ENCODE results near the gene CHST9. TPM values are rescaled to one million over a fixed set of nuclear protein-coding genes. Genes with fewer than 3 reads are reported as not detected.

The CHST9 gene
- polyA plus RNA-seq, 3 donors = not detected

DNA sequence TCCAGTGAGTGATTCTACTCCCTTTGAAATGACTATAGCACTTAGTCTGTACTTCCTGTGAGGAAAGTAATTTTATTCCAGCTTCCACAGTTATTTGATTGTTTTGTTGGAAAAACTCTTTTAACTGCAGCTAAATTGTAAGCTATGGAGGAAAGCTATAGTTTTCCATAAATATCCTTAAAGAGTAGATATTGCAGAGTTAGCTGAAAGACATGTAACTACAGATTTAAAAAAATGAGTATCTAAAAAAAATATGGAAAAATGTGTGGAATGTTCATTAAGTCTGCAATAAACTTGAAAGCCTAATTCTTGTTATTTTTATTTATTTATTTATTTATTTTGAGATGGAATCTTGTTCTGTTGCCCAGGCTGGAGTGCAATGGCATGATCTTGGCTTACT, 262.8 kb downstream of the CHST9 start:
- no peaks in the 10 kb centered on the region for H3K36me3 ChIP-seq (replicated peaks in 1 of 2; ENCODE audit: control insufficient read depth in 1 of 2, insufficient read depth in 2 of 2, low read length in 2 of 2)
- no peak overlapping the region for H3K27ac Mint-ChIP-seq
- intact Hi-C loops (cut with micrococcal nuclease) = no loop called here

DNA sequence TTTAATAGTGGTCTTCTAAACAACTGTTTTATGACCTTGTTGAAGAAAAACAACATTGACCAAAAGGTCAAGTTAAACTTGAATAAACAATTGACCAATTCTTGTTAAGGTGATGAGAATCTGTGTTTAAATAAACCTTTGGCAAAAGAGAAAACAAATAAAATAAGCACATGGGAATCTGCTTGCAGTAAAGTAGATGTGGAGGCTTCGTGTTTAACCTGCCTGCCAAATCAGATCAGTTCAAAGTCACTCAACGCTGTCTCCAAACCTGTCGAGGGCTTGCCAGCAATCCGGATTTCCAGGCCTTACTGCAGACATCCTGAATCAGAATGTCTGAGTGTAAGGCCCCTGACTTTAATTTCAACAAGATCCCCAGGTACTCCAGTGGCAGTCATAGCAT, 264.5 kb downstream of the CHST9 start:
- Histone ChIP-seq H3K4me3 (replicated peaks in 1 of 3; ENCODE audit: low read depth in 2 of 3, low read length in 3 of 3) (no peak overlapping the region), H3K27me3 (ENCODE audit: control insufficient read depth in 2 of 2, insufficient read depth in 2 of 2, low read length in 2 of 2) (peaks cover 1 to 2% of the 10 kb centered on the region in 2 donors), H2AFZ (ENCODE audit: insufficient read depth, low read depth, low read length, poor library complexity, severe bottlenecking) (no peak overlapping the region), H3K4me2 (replicated peaks; ENCODE audit: extremely low read depth, low read length, poor library complexity, severe bottlenecking) (no peak overlapping the region), H3K9me3 (replicated peaks in 1 of 2; ENCODE audit: control insufficient read depth in 1 of 2, insufficient read depth in 1 of 2, low read length in 2 of 2) (no peaks in the 10 kb centered on the region), H3K4me1 (ENCODE audit: control insufficient read depth in 1 of 2, insufficient read depth in 2 of 2, low read length in 2 of 2) (no peaks in the 10 kb centered on the region), H3K9ac (ENCODE audit: insufficient read depth, low read length, poor library complexity, severe bottlenecking) (no peak overlapping the region), H4K20me1 (ENCODE audit: insufficient read depth, low read length) (no peaks in the 10 kb centered on the region), H3K27ac (ENCODE audit: low read depth in 1 of 2, low read length in 2 of 2) (no peak overlapping the region), H3K79me2 (ENCODE audit: insufficient read depth, low read length) (no peaks in the 10 kb centered on the region), H3K36me3 (replicated peaks in 1 of 2; ENCODE audit: control insufficient read depth in 1 of 2, insufficient read depth in 2 of 2, low read length in 2 of 2) (no peaks in the 10 kb centered on the region)
- Mint-ChIP-seq H3K4me1 (no peaks in the 10 kb centered on the region), H3K4me3 (no peak overlapping the region), H3K27me3 (ENCODE audit: low read depth in 3 of 3) (peaks cover 2 to 5% (median 3%) of the 10 kb centered on the region in 3 donors), H3K9me3 (peaks cover 0 to 8% (median 1%) of the 10 kb centered on the region in 7 donors), H3K27ac (no peak overlapping the region), H3K36me3 (no peaks in the 10 kb centered on the region)
- intact Hi-C loops (cut with micrococcal nuclease) = no loop called here
- DNase-seq = no peak
- WGBS (ENCODE audit: insufficient coverage) = 83% methylated on average over 1 of the region's 4 CpGs
- TF ChIP-seq, protein P1, sequence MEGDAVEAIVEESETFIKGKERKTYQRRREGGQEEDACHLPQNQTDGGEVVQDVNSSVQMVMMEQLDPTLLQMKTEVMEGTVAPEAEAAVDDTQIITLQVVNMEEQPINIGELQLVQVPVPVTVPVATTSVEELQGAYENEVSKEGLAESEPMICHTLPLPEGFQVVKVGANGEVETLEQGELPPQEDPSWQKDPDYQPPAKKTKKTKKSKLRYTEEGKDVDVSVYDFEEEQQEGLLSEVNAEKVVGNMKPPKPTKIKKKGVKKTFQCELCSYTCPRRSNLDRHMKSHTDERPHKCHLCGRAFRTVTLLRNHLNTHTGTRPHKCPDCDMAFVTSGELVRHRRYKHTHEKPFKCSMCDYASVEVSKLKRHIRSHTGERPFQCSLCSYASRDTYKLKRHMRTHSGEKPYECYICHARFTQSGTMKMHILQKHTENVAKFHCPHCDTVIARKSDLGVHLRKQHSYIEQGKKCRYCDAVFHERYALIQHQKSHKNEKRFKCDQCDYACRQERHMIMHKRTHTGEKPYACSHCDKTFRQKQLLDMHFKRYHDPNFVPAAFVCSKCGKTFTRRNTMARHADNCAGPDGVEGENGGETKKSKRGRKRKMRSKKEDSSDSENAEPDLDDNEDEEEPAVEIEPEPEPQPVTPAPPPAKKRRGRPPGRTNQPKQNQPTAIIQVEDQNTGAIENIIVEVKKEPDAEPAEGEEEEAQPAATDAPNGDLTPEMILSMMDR (IDR thresholded peaks at IDR 0.05) = no peak

More for the DNA sequence above, 262.8 kb downstream of the CHST9 start:
- H3K4me2 ChIP-seq (replicated peaks; ENCODE audit: extremely low read depth, low read length, poor library complexity, severe bottlenecking) = no peak overlapping the region
- Mint-ChIP-seq H3K4me3 (no peak overlapping the region), H3K9me3 (peaks cover 0 to 8% (median 1%) of the 10 kb centered on the region in 7 donors), H3K36me3 (no peaks in the 10 kb centered on the region), H3K27me3 (ENCODE audit: low read depth in 3 of 3) (peaks cover 2 to 5% (median 3%) of the 10 kb centered on the region in 3 donors), H3K4me1 (peaks cover 6% of the 10 kb centered on the region)
- TF ChIP-seq, protein P1 (IDR thresholded peaks at IDR 0.05) = no peak
- H3K9me3 ChIP-seq (replicated peaks in 1 of 2; ENCODE audit: control insufficient read depth in 1 of 2, insufficient read depth in 1 of 2, low read length in 2 of 2) = no peaks in the 10 kb centered on the region
- H3K79me2 ChIP-seq (ENCODE audit: insufficient read depth, low read length) = no peaks in the 10 kb centered on the region
- no peak for DNase-seq
- H3K27me3 ChIP-seq (ENCODE audit: control insufficient read depth in 2 of 2, insufficient read depth in 2 of 2, low read length in 2 of 2) = no peaks in the 10 kb centered on the region
- no peak overlapping the region for H3K9ac ChIP-seq (ENCODE audit: insufficient read depth, low read length, poor library complexity, severe bottlenecking)
- no peaks in the 10 kb centered on the region for H3K4me1 ChIP-seq (ENCODE audit: control insufficient read depth in 1 of 2, insufficient read depth in 2 of 2, low read length in 2 of 2)
- H3K4me3 ChIP-seq (replicated peaks in 1 of 3; ENCODE audit: low read depth in 2 of 3, low read length in 3 of 3) = no peak overlapping the region
- no peak overlapping the region for H3K27ac ChIP-seq (ENCODE audit: low read depth in 1 of 2, low read length in 2 of 2)
- H2AFZ ChIP-seq (ENCODE audit: insufficient read depth, low read depth, low read length, poor library complexity, severe bottlenecking) = no peak overlapping the region
- no peaks in the 10 kb centered on the region for H4K20me1 ChIP-seq (ENCODE audit: insufficient read depth, low read length)
